Measurements from ENCODE around the gene TNIP1. TPM values are rescaled to one million over a fixed set of nuclear protein-coding genes. Genes with fewer than 3 reads are reported as not detected.

Gene TNIP1
- total and polyA plus RNA-seq, 3 donors from 2014 or later: 43.5 to 58.3 (median 48.4) TPM

DNA sequence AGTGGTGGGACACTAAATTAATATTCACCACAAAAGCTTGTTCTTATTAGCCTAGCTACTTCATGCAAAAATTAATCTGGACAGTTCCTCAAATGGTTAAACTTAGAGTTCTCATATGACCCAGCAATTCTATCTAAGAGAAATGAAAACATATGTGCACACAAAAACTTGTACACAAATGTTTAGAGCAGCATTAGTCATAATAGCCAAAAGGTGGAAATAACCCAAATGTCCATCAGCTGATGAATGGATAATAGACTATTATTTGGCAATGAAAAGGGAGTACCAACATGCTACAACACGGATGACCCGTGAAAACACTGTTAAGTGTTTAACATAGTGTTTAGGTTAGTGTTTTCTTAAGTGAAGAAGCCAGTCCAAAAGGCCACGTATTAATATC lies 32.8 kb upstream of the TNIP1 start:
- Histone ChIP-seq H3K4me3 (no peak overlapping the region), H3K27me3 (no peaks in the 10 kb centered on the region), H3K9me3 (no peaks in the 10 kb centered on the region), H3K36me3 (ENCODE audit: low read depth, missing control alignments) (no peaks in the 10 kb centered on the region), H3K27ac (no peak overlapping the region), H3K4me1 (peaks cover under 1% of the 10 kb centered on the region)
- intact Hi-C loops (cut with DNase I; ENCODE audit: low total_unique reads): no loop called here
- no peak for DNase-seq
- WGBS, 2 donors: 69 to 81% methylated on average over 3 of the region's 3 CpGs
- TF ChIP-seq, protein P1, sequence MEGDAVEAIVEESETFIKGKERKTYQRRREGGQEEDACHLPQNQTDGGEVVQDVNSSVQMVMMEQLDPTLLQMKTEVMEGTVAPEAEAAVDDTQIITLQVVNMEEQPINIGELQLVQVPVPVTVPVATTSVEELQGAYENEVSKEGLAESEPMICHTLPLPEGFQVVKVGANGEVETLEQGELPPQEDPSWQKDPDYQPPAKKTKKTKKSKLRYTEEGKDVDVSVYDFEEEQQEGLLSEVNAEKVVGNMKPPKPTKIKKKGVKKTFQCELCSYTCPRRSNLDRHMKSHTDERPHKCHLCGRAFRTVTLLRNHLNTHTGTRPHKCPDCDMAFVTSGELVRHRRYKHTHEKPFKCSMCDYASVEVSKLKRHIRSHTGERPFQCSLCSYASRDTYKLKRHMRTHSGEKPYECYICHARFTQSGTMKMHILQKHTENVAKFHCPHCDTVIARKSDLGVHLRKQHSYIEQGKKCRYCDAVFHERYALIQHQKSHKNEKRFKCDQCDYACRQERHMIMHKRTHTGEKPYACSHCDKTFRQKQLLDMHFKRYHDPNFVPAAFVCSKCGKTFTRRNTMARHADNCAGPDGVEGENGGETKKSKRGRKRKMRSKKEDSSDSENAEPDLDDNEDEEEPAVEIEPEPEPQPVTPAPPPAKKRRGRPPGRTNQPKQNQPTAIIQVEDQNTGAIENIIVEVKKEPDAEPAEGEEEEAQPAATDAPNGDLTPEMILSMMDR (IDR thresholded peaks at IDR 0.05): no peak
- TF ChIP-seq POLR2A (IDR thresholded peaks at IDR 0.05): no peak

DNA sequence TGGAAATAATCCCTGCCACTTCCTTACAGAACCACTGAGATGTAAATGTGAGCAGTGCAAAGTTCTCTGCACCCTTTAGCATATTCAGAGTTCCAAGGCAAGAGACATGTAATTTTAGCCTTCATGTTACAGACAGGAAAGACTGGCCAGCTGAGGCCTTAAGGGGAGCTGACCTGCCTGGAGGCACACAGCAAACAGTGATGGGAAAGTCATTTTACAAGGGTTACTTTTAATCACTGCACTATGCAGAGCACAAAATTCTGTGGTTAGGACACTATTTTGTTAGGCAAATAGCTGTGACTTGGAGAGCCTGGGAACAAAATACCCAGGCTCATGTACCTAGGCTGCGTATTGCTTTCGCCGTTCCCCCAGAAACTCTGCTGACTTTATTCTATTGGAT lies 30.2 kb upstream of the TNIP1 start:
- Histone ChIP-seq H3K27ac (no peak overlapping the region), H3K4me3 (no peak overlapping the region), H3K9me3 (no peaks in the 10 kb centered on the region), H3K4me1 (peaks cover 7% of the 10 kb centered on the region), H3K27me3 (no peaks in the 10 kb centered on the region), H3K36me3 (ENCODE audit: low read depth, missing control alignments) (no peaks in the 10 kb centered on the region)
- intact Hi-C loops (cut with DNase I; ENCODE audit: low total_unique reads): no loop called here
- DNase-seq: no peak
- TF ChIP-seq, protein P1 (IDR thresholded peaks at IDR 0.05): no peak
- no peak for TF ChIP-seq POLR2A (IDR thresholded peaks at IDR 0.05)
- WGBS, 2 donors: 97 to 98% methylated on average over 3 of the region's 3 CpGs

DNA sequence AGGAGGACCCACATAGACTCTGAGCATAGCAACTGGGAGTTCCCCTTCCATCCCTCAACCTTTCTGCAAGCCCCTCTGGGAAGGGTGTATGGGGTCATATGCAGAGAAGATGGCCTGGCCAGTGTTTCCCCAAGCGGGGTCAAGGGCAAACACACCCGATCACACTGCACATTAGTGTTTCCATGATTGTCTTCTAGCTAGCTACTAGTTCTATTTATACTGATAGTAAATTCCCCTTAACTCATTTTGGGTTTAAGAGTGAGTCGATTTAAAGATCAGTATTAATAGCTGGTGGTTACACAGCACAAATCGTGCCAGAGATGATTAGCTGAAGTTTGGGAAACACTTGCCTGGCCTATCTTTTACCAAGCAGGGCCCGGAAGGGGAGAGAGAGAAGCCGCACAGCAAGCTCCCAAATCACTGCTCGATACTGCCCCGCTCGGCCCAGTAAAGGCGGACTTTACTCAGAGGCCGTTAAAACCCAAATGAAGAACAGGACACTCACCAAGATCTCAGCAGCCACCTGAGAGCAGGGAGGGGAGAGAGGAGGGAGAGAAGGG lies 29.4 kb upstream of the TNIP1 start:
- Histone ChIP-seq H3K4me3 (no peak overlapping the region), H3K27ac (no peak overlapping the region), H3K4me1 (peaks cover 7% of the 10 kb centered on the region), H3K9me3 (no peaks in the 10 kb centered on the region), H3K36me3 (ENCODE audit: low read depth, missing control alignments) (no peaks in the 10 kb centered on the region), H3K27me3 (no peaks in the 10 kb centered on the region)
- DNase-seq: no peak
- intact Hi-C loops (cut with DNase I; ENCODE audit: low total_unique reads): no loop called here
- 79 to 85% methylated on average over 11 of the region's 11 CpGs for WGBS, 2 donors
- TF ChIP-seq POLR2A (IDR thresholded peaks at IDR 0.05): no peak
- TF ChIP-seq, protein P1 (IDR thresholded peaks at IDR 0.05): no peak

DNA sequence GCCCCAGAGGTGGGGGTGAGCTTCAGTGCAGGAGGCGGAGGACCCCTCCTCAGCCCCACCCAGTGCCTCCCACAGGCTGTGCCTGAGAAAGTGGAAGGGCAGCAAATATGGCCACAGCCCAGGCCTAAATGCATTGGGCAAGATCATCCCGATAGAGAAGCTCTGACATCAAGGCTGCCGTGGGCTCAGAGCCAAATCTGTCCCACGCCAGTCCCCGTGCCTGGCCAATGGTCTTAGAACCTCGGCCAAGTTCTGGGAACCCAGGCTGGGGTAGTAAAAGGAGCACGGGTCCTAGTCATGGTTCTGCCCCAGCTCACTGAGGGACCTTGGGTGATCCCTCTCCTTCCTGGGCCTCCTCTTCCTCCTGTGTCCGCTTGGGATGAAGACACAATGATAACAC lies 27.7 kb upstream of the TNIP1 start:
- intact Hi-C loops (cut with DNase I; ENCODE audit: low total_unique reads): no loop called here

More for the DNA sequence above, 27.7 kb upstream of the TNIP1 start:
- H3K36me3 ChIP-seq (ENCODE audit: low read depth, missing control alignments): no peaks in the 10 kb centered on the region
- H3K9me3 ChIP-seq: no peaks in the 10 kb centered on the region
- no peak overlapping the region for H3K4me3 ChIP-seq
- no peaks in the 10 kb centered on the region for H3K27me3 ChIP-seq
- no peak for DNase-seq
- peaks cover 7% of the 10 kb centered on the region for H3K4me1 ChIP-seq
- TF ChIP-seq, protein P1 (IDR thresholded peaks at IDR 0.05): no peak
- no peak for TF ChIP-seq POLR2A (IDR thresholded peaks at IDR 0.05)
- 74 to 75% methylated on average over 8 of the region's 8 CpGs for WGBS, 2 donors
- H3K27ac ChIP-seq: no peak overlapping the region

Data from testis (tissue), 3 donors.